Measurements from ENCODE around the gene ID1.

DNA sequence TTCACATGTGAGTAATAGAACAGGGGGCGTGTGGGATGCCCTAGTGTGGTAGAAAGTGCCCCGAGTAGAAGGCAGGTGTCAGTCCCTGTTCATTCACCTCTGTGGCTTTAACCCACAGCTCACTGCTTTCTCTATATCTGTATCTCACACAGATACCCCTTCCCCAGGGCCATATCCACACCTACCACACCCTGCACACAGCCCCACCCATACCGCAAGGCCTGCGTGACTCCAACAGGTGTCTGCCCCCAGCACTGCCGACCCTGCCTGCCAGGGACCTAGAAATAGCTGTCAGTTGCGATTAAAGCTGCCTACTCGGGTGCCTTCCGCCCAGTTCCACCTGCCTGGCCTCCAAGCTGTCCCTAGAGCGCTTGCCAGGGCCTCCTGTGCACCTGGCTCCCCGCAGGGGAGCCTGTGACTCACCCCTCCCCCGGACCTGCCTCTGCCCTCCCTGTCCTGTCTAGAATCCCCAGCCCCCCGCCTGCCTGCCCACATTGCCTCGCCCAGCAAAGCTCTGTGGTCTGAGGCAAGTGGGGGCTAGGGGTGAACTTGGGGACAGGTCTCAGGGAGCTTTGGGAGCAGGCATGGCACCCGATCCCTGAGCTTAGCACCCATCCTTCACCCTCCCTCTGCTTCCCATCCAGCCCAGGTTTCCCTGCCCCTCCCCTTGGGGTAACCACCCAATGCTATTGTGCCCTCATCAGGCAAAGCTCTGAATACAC lies 38.3 kb upstream of the ID1 start:
- TF ChIP-seq, protein P1, sequence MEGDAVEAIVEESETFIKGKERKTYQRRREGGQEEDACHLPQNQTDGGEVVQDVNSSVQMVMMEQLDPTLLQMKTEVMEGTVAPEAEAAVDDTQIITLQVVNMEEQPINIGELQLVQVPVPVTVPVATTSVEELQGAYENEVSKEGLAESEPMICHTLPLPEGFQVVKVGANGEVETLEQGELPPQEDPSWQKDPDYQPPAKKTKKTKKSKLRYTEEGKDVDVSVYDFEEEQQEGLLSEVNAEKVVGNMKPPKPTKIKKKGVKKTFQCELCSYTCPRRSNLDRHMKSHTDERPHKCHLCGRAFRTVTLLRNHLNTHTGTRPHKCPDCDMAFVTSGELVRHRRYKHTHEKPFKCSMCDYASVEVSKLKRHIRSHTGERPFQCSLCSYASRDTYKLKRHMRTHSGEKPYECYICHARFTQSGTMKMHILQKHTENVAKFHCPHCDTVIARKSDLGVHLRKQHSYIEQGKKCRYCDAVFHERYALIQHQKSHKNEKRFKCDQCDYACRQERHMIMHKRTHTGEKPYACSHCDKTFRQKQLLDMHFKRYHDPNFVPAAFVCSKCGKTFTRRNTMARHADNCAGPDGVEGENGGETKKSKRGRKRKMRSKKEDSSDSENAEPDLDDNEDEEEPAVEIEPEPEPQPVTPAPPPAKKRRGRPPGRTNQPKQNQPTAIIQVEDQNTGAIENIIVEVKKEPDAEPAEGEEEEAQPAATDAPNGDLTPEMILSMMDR (IDR thresholded peaks at IDR 0.05): no peak
- TF ChIP-seq MAFK (IDR thresholded peaks at IDR 0.05; ENCODE audit: partially characterized antibody) (no peak), ELK1 (IDR thresholded peaks at IDR 0.05; ENCODE audit: low read depth, low read length) (no peak), FOSL2 (IDR thresholded peaks at IDR 0.05) (no peak), FOSL2 (CRISPR knock-in tag; IDR thresholded peaks at IDR 0.05) (peak; percentile 16; the same call in 1 of the 2 replicates), RFX5 (IDR thresholded peaks at IDR 0.05) (no peak), KDM1A (IDR thresholded peaks at IDR 0.05; ENCODE audit: low read depth) (no peak), NFE2L2 (conservative IDR thresholded peaks at IDR 0.05; ENCODE audit: low read length) (no peak), SMC3 (IDR thresholded peaks at IDR 0.05) (no peak), EHMT2 (IDR thresholded peaks at IDR 0.05; ENCODE audit: low read depth) (no peak), RAD21 (conservative IDR thresholded peaks at IDR 0.05 in 1 of 2, IDR thresholded peaks at IDR 0.05 in 1 of 2) (no peak), MYC (IDR thresholded peaks at IDR 0.05; ENCODE audit: borderline replicate concordance, low read length) (no peak), MAX (IDR thresholded peaks at IDR 0.05) (no peak), CBX8 (IDR thresholded peaks at IDR 0.05) (no peak)
- TF ChIP-seq, protein P2, sequence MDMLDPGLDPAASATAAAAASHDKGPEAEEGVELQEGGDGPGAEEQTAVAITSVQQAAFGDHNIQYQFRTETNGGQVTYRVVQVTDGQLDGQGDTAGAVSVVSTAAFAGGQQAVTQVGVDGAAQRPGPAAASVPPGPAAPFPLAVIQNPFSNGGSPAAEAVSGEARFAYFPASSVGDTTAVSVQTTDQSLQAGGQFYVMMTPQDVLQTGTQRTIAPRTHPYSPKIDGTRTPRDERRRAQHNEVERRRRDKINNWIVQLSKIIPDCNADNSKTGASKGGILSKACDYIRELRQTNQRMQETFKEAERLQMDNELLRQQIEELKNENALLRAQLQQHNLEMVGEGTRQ (IDR thresholded peaks at IDR 0.05): no peak

All from A549 (cell line).